ENCODE measurements around the gene NCKAP5. TPM values are rescaled to one million over a fixed set of nuclear protein-coding genes. Genes with fewer than 3 reads are reported as not detected.

Gene NCKAP5
- total and polyA plus RNA-seq, 4 donors: 2.3 to 20.2 (median 8.1) TPM

- Histone ChIP-seq H3K9ac (ENCODE audit: insufficient read depth in 1 of 2, low read length in 2 of 2) (no peak overlapping the region), H3K27ac (ENCODE audit: low read depth in 1 of 2, low read length in 1 of 2) (no peak overlapping the region), H3K9me3 (ENCODE audit: control insufficient read depth in 4 of 4, insufficient read depth in 3 of 4, low read length in 3 of 4) (no peaks in the 10 kb centered on the region), H3K4me1 (ENCODE audit: control insufficient read depth in 5 of 5, insufficient read depth in 5 of 5, low read length in 5 of 5) (peaks cover 7 to 21% (median 12%) of the 10 kb centered on the region in 5 donors), H3K4me3 (no peak overlapping the region), H3K27me3 (ENCODE audit: control insufficient read depth in 3 of 3, insufficient read depth in 3 of 3, low read length in 2 of 3) (no peaks in the 10 kb centered on the region), H3K36me3 (ENCODE audit: control insufficient read depth in 4 of 4, insufficient read depth in 4 of 4, low read length in 4 of 4) (no peaks in the 10 kb centered on the region)
- 91 to 93% methylated on average over 7 of the region's 7 CpGs for WGBS, 2 donors
- ATAC-seq (ENCODE audit: insufficient read depth, low FRiP score) (no peak), DNase-seq (no peak)
- no peak for TF ChIP-seq CTCF (IDR thresholded peaks at IDR 0.05; ENCODE audit: control extremely low read depth, extremely low read depth)
Observed at GRCh38 chr2:133502678-133503077, 65.6 kb downstream of the NCKAP5 start.

GRCh38 chr2:133500917-133501316, 67.3 kb downstream of the NCKAP5 start:
- Histone ChIP-seq H3K27me3 (ENCODE audit: control insufficient read depth in 3 of 3, insufficient read depth in 3 of 3, low read length in 2 of 3) (no peaks in the 10 kb centered on the region), H3K9ac (ENCODE audit: insufficient read depth in 1 of 2, low read length in 2 of 2) (no peak overlapping the region), H3K27ac (ENCODE audit: low read depth in 1 of 2, low read length in 1 of 2) (no peak overlapping the region), H3K9me3 (ENCODE audit: control insufficient read depth in 4 of 4, insufficient read depth in 3 of 4, low read length in 3 of 4) (no peaks in the 10 kb centered on the region), H3K4me3 (no peak overlapping the region), H3K36me3 (ENCODE audit: control insufficient read depth in 4 of 4, insufficient read depth in 4 of 4, low read length in 4 of 4) (no peaks in the 10 kb centered on the region), H3K4me1 (ENCODE audit: control insufficient read depth in 5 of 5, insufficient read depth in 5 of 5, low read length in 5 of 5) (peaks cover 6 to 34% (median 12%) of the 10 kb centered on the region in 5 donors)
- TF ChIP-seq CTCF (IDR thresholded peaks at IDR 0.05; ENCODE audit: control extremely low read depth, extremely low read depth): no peak
- ATAC-seq (ENCODE audit: insufficient read depth, low FRiP score) (no peak), DNase-seq (no peak)
- 86 to 92% methylated on average over 6 of the region's 6 CpGs for WGBS, 2 donors

- H3K36me3 ChIP-seq (ENCODE audit: control insufficient read depth in 4 of 4, insufficient read depth in 4 of 4, low read length in 4 of 4): no peaks in the 10 kb centered on the region
- no peak overlapping the region for H3K9ac ChIP-seq (ENCODE audit: insufficient read depth in 1 of 2, low read length in 2 of 2)
- no peak for DNase-seq
- TF ChIP-seq CTCF (IDR thresholded peaks at IDR 0.05; ENCODE audit: control extremely low read depth, extremely low read depth): no peak
- H3K27me3 ChIP-seq (ENCODE audit: control insufficient read depth in 3 of 3, insufficient read depth in 3 of 3, low read length in 2 of 3): no peaks in the 10 kb centered on the region
- H3K4me1 ChIP-seq (ENCODE audit: control insufficient read depth in 5 of 5, insufficient read depth in 5 of 5, low read length in 5 of 5): peaks cover 0 to 22% (median 3%) of the 10 kb centered on the region in 5 donors
- no peaks in the 10 kb centered on the region for H3K9me3 ChIP-seq (ENCODE audit: control insufficient read depth in 4 of 4, insufficient read depth in 3 of 4, low read length in 3 of 4)
- WGBS, 2 donors: 88% methylated on average over 8 of the region's 8 CpGs
- no peak for ATAC-seq (ENCODE audit: insufficient read depth, low FRiP score)
- no peak overlapping the region for H3K4me3 ChIP-seq
- H3K27ac ChIP-seq (ENCODE audit: low read depth in 1 of 2, low read length in 1 of 2): no peak overlapping the region
Observed at GRCh38 chr2:133498662-133499585, 69.3 kb downstream of the NCKAP5 start.

Data from lung (tissue), 12 donors.